Coronary artery (tissue), 2 donors: ENCODE measurements around the gene GPS2.

ENCODE experiments used
- DNase-seq: peaks from one replicate; pipeline ENCODE4 v3.0.0-alpha.2; 2017; ENCODE audit warnings: low spot score
- H3K27ac ChIP-seq, 2 donors: fragments of 200-600 bp; sonication (generic); one replicate each; pipeline ENCODE4 v1.5.1; 2016 to 2019
- H3K4me3 ChIP-seq: fragments of 200-600 bp; sonication (generic); 2 replicates; pipeline ENCODE4 v1.5.1; 2016; ENCODE audit warnings: mild to moderate bottlenecking, moderate library complexity
- TF ChIP-seq, protein P1 (sequence below): fragments of 200-600 bp; sonication (generic); IDR thresholded peaks from one replicate; pipeline ENCODE4 v1.5.1; 2019; ENCODE audit warnings: antibody characterized with exemption

GPS2 gene

DNA sequence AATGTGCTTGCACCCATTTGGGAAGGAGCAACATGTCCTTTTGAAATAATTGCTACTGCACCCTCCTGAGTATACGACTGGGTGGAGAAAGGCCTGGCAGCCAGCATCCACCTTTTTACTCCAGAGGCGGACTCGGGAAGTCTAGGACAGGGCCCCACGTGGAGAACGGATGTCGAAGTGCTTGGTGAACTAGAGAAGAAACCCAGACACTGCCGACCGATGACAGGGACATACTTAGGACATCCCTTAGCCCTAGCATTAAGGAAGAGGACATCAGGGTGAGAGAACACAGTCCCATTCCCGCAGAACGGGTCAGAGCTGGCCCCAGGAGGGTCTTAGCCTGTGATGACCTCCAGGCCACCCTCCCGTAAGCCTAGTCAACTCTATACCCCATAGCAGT, 24.5 kb downstream of the GPS2 start:
- Histone ChIP-seq H3K27ac (no peak overlapping the region), H3K4me3 (no peak overlapping the region)
- TF ChIP-seq, protein P1, sequence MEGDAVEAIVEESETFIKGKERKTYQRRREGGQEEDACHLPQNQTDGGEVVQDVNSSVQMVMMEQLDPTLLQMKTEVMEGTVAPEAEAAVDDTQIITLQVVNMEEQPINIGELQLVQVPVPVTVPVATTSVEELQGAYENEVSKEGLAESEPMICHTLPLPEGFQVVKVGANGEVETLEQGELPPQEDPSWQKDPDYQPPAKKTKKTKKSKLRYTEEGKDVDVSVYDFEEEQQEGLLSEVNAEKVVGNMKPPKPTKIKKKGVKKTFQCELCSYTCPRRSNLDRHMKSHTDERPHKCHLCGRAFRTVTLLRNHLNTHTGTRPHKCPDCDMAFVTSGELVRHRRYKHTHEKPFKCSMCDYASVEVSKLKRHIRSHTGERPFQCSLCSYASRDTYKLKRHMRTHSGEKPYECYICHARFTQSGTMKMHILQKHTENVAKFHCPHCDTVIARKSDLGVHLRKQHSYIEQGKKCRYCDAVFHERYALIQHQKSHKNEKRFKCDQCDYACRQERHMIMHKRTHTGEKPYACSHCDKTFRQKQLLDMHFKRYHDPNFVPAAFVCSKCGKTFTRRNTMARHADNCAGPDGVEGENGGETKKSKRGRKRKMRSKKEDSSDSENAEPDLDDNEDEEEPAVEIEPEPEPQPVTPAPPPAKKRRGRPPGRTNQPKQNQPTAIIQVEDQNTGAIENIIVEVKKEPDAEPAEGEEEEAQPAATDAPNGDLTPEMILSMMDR: no peak
- no peak for DNase-seq

DNA sequence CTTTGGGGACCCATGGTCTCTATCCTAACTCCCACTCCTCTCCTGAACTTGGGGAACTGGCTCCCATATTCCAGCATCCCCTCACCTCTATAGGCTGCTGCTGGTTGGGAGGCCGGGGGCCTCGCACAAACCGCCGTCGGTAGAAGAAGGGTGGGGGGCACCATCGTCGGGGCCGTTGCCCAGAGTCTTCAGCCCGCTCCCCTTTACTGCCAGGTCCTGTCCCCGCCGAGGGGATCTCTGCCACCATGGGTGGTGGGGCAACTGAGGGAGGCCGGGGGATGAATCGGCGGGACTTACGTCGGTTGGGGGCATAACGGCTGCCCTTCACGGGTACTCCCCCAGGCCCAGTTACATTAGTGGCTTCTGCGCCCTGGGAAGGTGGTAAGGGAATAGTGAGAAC, 25.0 kb downstream of the GPS2 start:
- Histone ChIP-seq H3K27ac (no peak overlapping the region), H3K4me3 (no peak overlapping the region)
- DNase-seq: no peak
- TF ChIP-seq, protein P1: no peak

DNA sequence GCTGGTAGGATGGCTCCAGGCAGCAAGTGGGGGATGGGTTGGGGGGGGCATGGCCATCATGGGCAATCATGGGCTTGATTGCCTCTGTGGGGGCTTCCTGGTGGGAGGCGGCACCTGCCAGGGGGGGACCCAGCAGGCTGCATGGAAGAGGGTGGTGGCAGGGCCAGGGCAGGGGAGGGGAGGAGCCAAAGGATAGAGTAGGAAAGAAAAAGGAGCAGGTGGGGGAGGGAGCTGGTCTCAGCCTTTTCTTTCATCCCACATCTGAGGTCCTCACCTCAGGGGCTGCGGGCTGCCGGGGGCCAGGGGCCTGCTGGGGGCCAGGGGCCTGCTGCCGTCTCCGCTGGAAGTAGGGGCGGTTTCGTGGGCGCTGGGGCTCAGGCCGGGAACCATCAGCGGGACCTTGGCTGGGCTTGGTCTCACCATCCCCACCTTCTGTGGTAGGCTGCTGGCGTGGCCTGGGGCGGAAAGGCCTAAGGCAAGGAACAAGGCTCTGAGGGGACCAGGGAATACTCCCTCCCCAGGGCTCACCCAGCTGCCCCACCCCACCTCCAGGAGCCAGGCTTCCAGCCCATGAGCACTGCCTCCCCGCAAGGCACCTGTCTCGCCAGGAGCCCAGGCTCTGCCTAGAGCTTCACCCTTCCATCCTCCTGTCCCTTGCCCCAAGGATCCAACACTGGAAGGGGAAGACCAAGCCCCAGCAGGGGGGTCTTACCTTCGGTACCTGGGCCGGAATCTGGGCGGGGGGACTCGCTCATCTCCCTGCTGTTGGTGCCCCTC, 25.7 kb downstream of the GPS2 start:
- Histone ChIP-seq H3K4me3 (no peak overlapping the region), H3K27ac (no peak overlapping the region)
- DNase-seq: no peak
- TF ChIP-seq, protein P1: no peak

DNA sequence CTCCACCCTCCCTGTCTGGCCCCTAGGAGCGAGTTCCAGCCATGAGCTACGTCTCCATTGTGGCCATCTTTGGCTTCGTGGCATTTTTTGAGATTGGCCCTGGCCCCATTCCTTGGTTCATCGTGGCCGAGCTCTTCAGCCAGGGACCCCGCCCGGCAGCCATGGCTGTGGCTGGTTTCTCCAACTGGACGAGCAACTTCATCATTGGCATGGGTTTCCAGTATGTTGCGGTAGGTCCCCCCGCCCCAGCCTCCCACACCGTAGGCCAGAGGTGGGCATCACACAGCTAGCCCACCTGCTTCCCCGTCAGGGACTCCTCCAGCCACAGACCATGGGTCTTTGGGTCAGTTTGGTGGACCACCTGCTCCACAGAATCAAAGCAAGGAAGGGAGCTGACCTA, 29.5 kb downstream of the GPS2 start:
- TF ChIP-seq, protein P1: no peak
- Histone ChIP-seq H3K27ac (no peak overlapping the region), H3K4me3 (no peak overlapping the region)
- DNase-seq: no peak

DNA sequence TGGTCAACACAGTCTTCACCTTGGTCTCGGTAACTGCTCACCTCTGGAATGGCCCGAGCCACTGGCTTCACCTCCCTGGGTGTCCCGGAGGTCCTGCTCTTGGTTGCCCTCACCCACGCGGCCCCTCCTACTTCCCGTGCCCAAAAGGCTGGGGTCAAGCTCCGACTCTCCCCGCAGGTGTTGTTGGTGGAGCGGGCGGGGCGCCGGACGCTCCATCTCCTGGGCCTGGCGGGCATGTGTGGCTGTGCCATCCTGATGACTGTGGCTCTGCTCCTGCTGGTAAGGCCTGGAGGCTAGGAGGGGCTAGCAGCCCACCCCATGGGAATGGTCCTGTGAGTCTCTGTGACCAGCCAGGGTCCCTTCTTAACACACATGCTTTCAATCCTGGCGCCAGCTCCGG, 30.2 kb downstream of the GPS2 start:
- TF ChIP-seq, protein P1: no peak
- DNase-seq: no peak
- Histone ChIP-seq H3K27ac (no peak overlapping the region), H3K4me3 (no peak overlapping the region)

DNA sequence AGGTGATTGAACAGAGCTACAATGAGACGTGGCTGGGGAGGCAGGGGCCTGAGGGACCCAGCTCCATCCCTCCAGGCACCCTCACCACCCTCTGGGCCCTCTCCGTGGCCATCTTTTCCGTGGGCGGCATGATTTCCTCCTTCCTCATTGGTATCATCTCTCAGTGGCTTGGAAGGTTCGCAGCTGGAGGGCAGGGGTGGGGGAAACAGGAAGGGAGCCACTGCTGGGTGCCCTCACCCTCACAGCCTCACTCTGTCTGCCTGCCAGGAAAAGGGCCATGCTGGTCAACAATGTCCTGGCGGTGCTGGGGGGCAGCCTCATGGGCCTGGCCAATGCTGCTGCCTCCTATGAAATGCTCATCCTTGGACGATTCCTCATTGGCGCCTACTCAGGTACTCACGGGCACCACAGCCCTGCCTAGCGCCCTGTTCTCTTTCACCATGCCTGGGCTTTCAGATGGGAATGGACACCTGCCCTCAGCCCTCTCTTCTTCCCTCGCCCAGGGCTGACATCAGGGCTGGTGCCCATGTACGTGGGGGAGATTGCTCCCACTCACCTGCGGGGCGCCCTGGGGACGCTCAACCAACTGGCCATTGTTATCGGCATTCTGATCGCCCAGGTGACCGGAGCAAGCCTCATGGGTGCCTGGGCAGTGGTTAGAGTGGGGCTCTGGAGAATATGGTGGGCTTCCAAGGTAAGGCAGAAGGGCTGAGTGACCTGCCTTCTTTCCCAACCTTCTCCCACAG, 31.5 kb downstream of the GPS2 start:
- TF ChIP-seq, protein P1: no peak
- Histone ChIP-seq H3K27ac (no peak overlapping the region), H3K4me3 (no peak overlapping the region)
- DNase-seq: no peak
